GM19438 (cell line): Measurements from ENCODE around the gene HTR2B.
"Not testable (repeated sequence)": the region's sequence is repeated elsewhere in the genome, so short reads cannot be mapped to it uniquely, and the experiment has no call there.

Experiments
- ATAC-seq: cut with Tn5 transposase; IDR thresholded peaks from one replicate; pipeline ENCODE4 v1.9.1; 2021; ENCODE audit warnings: low read depth; ENCODE audit not compliant: unreplicated experiment

Gene HTR2B

DNA sequence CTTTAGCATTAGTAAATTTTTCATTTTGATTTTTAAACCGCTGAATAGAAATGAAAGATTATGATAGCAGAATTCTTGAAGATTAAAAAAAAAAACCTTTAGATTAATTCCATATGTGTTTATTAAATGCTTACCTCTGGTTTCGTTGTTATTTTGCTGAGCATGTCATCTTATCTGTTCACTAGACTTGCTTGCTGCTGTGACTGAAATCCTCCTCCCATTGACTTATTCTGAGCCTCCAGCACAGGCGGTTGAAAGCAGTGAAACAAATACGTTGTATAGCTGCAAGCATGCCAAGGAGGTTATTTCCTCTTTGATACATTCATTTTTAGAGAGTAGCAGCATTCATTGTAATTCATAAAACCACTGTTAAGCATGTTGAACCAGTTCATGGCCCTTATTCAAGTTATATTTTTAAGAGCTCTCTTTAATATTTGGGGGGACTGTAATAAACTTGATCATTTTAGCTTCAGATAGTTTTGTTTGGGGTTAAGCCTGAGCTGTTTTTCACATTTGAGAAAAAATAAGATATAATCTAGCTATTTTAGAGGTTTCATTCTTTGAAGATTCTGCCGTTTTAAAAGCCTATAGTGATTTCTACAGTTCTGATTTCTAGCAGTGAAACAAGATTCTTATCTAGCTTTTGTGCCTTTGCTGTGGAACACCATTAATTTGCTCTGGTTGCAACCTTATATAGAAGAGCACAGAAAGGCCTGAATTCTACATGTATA lies at the start of gene HTR2B:
Gene HTR2B (minus strand): TSS at position 205 of the 731 bp plus-strand sequence. CDS start 1,278 bp downstream, outside the sequence.
- no peak for ATAC-seq

DNA sequence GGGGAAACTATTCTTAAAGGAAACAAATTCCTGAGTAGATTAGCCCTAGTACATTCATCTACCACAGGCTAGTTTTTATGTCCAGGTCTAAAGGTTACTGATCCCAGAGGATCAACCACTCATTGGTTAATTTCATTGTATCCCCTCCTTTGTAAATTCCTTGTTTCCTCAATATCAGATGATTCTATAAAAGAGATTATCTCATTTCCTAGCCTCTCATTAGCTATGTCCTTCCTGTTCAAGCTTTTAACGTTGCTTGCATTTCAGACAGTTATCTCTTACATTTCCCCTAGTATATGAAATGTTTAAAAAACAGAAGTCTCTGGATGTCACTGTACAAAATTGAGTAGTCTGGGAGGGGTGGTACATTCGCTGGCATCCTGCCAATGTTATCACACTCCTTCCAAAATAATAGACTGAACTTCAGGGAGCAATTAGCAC lies 49.4 kb upstream of the HTR2B start:
- no peak for ATAC-seq

GRCh38 chr2:231172025-231172424 lies 47.2 kb upstream of the HTR2B start:
- ATAC-seq = no peak

GRCh38 chr2:231170055-231170454 lies 45.2 kb upstream of the HTR2B start:
- no peak for ATAC-seq

- ATAC-seq = no peak
Observed at GRCh38 chr2:231169488-231169887, 44.6 kb upstream of the HTR2B start.

- ATAC-seq = no peak
Observed at GRCh38 chr2:231168460-231169139, 43.8 kb upstream of the HTR2B start.

GRCh38 chr2:231167745-231168459 lies 43.1 kb upstream of the HTR2B start:
- ATAC-seq = no peak

GRCh38 chr2:231163414-231164095 lies 38.7 kb upstream of the HTR2B start:
- ATAC-seq = no peak

- ATAC-seq = no peak
Observed at GRCh38 chr2:231163011-231163410, 38.2 kb upstream of the HTR2B start.

GRCh38 chr2:231161877-231162329 lies 37.1 kb upstream of the HTR2B start:
- ATAC-seq = no peak

DNA sequence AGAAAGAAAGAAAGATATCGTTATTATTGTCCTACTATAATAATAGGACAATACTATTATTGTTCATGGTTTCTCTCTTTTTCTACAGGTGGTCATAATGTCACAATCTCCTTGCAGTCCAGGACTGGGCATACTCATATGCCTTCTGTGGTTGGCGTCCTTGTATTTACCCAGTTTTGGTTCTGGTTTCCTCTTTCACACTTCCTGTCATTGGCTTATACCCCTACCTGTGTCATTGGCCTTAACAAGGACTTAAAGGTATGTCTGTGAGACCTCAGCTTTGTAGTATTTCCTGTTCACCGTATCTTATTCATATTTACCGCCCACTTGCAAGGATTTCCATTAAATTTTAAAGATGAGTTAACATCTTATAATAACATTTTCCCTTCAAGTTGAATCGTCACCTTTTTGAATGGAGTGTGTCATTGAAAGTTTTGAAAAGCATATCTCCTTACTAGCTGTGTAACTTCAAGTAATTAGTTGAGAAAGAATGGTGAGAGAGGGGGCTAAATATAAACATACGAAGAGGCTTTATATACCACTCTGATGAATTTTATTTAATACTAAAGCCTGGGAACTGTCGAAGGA lies 36.5 kb upstream of the HTR2B start:
- ATAC-seq = peak; percentile 83

- no peak for ATAC-seq
Observed at GRCh38 chr2:231160701-231161100, 35.9 kb upstream of the HTR2B start.

GRCh38 chr2:231159306-231159705 lies 34.5 kb upstream of the HTR2B start:
- ATAC-seq = no peak

DNA sequence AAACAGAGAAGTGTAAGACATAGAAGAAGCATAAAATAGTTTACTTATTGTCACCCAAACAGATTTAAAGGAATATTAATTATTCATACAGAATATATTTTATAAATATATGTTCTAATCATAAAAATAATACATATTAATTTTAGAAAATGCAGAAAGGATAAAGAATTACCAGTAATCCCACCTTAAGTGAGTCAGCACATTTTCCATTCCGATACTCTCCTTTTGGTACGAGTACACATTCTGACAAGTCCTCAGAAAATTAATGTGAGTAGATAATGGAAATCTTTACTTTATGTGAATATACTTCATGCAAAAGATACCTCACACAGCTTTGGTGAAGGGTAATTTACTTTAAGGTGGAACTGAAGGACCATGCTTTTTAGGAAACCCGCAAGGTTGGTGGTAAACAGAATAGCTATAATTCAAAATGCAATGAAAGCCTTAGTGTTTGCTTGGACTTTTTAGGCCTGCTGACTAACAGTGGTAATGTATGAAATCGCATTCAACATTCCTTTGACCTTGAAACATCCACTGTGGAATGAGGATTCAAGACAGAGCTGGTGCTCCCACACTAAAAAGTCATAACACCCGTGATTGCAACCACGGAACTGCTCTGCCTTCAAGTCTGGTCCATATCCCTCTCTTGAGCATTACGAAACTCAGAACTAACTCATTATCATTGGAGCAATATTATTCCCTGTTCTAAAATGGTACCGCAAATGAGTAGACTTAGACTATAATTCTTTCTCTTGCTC lies 28.1 kb upstream of the HTR2B start:
- ATAC-seq = no peak

- no peak for ATAC-seq
Observed at GRCh38 chr2:231146665-231147064, 21.8 kb upstream of the HTR2B start.

GRCh38 chr2:231144896-231145295 lies 20.1 kb upstream of the HTR2B start:
- no peak for ATAC-seq

- not testable (repeated sequence) for ATAC-seq
Observed at GRCh38 chr2:231140808-231141207, 16.0 kb upstream of the HTR2B start.

DNA sequence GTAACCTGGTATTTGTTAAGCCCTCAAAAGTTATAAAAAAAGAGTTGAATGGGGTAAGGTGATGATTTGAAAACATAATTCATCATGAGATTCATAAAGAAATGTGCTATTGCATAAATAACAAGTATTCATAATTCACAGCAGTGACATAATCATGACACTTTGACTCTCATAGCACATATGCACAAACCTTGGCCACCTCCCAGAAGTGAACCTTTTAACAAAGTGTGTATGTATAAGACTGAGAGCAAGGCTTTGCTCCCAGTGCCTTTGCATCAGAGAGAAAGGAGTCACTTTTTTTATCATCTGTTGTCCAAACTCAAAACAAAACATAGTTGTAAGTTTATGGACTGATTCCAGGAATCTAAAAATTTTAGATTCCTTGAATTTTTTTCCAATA lies 15.0 kb upstream of the HTR2B start:
- ATAC-seq = no peak

DNA sequence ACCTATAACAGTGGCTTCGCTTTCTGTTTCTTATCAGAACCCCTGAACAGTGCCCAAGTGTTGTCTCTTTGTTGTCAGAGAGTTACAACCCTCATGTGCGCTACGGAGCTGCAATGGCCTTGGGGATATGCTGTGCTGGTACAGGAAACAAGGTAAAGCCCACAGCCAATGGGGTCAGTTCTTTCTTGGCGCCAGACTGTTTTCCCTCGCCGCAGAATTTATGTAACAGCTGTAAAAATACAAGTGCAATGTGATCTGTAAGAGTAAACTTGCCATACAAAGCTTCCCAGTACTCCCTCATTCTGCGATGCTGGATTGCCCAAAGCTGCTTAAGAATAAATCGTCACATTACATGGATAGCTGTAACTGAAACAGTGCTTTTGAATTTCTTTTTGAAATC lies 13.9 kb upstream of the HTR2B start:
- ATAC-seq = no peak
